HL-60/S4 (cell line): Measurements from ENCODE around the gene SLC39A10.

Experiments used
- in situ Hi-C: fragments of 300-500 bp; cut with MboI; formaldehyde crosslinking; loops from 2 replicates; pipeline ENCODE4 v1.14.3; 2022; ENCODE audit warnings: low sequenced_read_pairs

Gene SLC39A10

GRCh38 chr2:195672674-195673073 lies 15.6 kb downstream of the SLC39A10 start:
- in situ Hi-C loops, result no loop called here

DNA sequence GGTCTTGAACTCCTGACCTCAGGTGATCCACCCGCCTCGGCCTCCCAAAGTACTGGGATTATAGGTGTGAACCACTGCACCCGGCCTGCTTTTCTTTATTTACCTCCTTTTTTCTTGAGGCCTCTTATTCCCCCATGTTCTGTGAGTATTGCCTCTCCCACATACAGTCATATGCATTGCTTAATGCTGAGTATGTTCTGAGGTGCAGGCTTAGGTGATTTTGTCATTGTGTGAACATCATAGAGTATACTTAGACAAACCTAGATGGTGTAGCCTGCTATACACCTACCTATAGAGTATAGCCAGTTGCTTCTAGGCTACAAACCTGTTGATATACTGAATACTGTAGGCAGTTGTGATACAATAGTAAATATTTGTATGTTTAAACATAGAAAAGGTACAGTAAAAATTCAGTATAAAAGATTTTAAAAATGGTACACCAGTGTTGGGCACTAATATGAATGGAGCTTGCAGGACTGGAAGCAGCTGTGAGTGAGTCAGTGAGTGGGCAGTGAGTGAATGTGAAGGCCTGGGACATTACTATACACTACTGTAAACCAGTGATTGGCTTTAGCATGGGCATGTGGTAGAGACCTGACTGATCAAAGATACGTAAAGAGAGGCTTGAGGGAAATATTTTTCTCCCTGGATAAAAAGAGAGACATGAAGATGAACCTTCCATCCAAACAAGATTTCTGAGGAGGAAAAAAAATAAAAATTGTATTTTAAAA lies 17.6 kb downstream of the SLC39A10 start:
- in situ Hi-C loops, result loop anchor here (25.0 kb wide), 1 partner anchor 388 kb away; the partner anchor contains the start of gene DNAH7

DNA sequence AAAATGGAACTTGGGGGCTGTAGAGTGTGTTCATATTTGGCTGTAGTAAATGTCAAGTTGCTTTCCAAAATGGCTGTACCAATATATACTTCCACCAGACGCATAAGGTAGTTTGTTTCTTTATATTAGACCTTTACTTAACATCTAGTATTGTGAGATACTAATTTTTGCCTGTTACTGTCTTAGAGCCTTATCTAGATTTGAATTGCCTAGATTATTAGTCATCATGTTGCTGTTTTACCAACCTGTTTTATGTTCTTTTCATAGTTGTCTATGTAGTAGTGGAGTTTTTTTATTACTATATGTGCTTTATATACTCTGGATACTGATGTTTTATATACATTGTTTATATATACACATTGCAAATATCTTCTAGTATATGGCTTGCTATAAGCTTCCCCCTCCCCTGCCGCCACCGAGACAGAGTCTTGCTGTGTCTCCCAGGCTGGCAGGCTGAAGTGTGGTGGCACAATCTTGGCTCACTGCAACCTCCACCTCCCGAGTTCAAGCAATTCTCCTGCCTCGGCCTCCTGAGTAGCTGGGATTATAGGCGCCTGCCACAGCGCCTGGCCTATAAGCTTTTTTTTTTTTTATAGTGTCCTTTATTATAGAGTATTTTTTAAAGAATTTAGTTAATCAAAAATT lies 18.9 kb downstream of the SLC39A10 start:
- in situ Hi-C loops, result loop anchor here (25.0 kb wide), 1 partner anchor 386 kb away; the partner anchor contains the start of gene DNAH7

DNA sequence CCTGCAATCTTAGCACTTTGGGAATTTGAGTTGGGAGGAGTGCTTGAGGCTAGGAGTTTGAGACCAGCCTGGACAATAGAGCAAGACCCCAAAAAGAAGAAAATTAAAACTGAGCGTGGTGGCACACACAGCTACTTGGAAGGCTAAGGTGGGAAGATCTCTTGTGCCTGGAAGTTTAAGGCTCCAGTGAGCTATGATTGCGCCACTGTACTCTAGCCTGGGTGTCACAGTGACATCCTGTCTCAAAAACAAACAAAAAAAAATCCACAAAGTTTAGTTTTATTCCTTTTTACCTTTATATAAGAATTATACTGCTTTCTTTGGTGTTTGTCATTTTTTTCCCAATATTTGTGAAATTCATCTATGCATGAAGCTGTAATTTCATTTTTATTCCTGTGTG lies 20.3 kb downstream of the SLC39A10 start:
- in situ Hi-C loops, result loop anchor here (25.0 kb wide), 1 partner anchor 385 kb away; the partner anchor contains the start of gene DNAH7

- in situ Hi-C loops, result loop anchor here (25.0 kb wide), 1 partner anchor 384 kb away; the partner anchor contains the start of gene DNAH7
Observed at GRCh38 chr2:195677884-195678283, 20.9 kb downstream of the SLC39A10 start.

DNA sequence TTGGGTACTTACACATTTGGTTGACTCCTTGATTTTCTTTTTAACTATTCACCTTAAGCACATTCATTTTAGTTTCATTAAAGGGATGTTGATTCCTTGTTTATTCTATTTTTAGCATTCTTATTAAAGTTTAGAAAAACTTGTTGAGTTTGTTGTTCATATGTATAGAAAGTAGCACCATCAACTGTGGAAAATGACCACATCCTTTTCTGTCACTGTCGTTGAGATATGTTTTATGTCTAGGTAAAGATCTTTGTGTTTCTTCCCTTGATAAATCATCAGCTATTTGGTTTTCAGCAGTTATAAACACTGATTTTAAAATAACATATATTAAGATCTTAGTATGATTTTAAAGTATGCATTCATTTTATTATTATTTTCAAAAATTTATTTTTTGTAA lies 25.1 kb downstream of the SLC39A10 start:
- in situ Hi-C loops, result loop anchor here (25.0 kb wide), 1 partner anchor 380 kb away; the partner anchor contains the start of gene DNAH7

DNA sequence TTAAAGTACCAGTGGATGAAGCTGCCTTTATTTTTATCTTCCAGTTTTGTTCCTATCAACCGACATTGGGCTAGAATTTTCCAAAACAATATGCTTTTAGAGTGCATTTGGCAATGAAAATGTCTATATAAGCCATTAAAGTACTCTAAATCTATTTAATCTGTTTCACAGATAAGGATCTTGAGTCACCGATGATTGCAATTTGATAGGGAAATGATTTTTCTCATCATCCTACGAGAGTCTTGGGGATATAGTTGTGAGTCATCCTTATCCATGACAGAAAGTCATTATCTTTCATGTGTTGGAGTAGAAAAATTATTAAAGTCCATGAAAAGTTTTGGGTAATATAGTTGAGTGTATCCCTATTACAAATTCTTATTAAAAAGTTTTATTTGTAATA lies 26.1 kb downstream of the SLC39A10 start:
- in situ Hi-C loops, result loop anchor here (25.0 kb wide), 1 partner anchor 379 kb away; the partner anchor contains the start of gene DNAH7

- in situ Hi-C loops, result loop anchor here (25.0 kb wide), 1 partner anchor 376 kb away; the partner anchor contains the start of gene DNAH7
Observed at GRCh38 chr2:195686564-195686963, 29.5 kb downstream of the SLC39A10 start.

DNA sequence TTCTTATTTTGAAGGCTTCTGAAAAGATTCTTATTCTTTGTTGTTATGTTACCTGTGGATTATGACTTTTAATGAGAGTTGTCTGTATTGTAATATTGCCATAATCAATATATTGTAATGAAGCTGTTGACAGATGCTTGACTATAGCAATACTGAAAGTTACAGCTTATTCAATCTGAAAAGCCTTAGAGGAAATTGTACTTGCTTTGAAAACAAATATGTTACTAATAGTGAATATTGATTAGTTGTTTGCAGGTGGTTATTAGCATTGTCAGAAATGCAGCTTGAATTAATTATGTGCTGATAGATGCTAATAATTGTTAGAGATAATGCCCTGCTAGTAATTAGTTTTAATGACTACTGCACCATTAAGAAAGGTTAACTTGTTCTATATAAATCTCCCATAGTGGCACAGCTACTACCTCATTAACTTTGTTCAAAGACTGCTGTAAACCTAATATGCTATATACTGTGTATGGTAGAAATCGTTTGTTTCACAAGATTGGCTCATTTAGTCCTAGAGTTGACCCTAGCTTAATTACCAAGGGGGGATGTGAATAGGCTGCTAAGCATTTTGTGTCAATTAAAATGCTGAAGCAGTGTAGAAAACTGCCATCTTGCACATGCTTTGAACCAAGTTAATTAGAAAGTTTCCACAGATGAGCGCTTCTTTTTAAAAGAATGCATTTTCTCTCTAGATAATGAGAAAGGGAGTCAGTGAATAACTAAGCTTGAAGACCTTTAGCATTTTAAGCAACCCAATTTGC lies 30.5 kb downstream of the SLC39A10 start:
- in situ Hi-C loops, result loop anchor here (25.0 kb wide), 1 partner anchor 375 kb away; the partner anchor contains the start of gene DNAH7

- in situ Hi-C loops, result loop anchor here (25.0 kb wide), 1 partner anchor 370 kb away; the partner anchor contains the start of gene DNAH7
Observed at GRCh38 chr2:195692531-195692930, 35.5 kb downstream of the SLC39A10 start.

- in situ Hi-C loops, result loop anchor here (25.0 kb wide), 1 partner anchor 368 kb away; the partner anchor contains the start of gene DNAH7
Observed at GRCh38 chr2:195694553-195694952, 37.5 kb downstream of the SLC39A10 start.

DNA sequence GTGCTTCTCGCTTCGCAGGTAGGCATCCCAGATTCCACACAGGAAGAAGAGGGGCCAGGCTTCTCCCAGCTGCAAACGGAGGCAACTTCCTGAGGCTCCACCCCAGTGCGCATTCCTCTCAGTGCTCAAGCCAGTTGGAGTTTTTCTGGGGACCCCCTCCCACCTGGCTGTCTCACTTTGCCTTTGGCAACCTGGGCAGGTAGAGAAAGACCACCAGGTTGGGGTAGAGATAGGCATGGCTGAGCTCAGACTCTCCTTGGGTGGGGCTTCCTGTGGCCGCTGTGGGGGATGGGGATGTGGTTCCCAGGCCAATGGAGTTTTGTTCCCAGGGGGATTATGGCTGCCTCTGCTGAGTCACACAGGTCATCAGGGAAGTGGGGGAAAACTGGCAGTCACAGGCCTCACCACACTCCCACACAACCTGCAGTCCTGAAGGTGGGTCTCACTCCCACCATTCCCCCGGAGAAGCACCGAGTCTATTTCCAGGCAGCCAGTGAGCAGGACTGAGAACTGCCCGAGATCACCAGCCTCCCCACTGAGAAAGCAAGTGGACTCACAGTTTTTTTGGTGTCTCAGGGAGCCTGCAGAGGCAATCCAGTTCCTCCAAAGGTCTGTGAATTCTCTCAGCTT lies 38.1 kb downstream of the SLC39A10 start:
- in situ Hi-C loops, result loop anchor here (25.0 kb wide), 1 partner anchor 367 kb away; the partner anchor contains the start of gene DNAH7

DNA sequence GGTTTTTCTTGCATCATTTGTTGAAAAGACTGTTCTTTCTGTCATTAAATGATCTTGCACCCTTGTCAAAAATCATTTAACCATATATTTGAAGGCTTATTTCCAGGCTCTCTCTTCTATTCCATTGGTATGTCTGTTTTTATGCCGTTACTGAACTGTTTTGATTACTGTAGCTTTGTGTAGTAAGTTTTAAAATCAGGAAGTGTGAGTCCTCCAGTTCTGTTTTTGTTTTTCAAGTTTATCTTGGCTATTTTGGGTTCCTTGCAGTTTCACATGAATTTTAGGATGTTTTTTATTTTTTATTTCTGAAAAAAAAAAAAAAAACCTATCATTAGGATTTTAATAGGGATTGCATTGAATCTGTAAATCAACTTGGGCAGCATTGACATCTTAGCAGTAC lies 39.0 kb downstream of the SLC39A10 start:
- in situ Hi-C loops, result loop anchor here (25.0 kb wide), 1 partner anchor 366 kb away; the partner anchor contains the start of gene DNAH7

- in situ Hi-C loops, result loop anchor here (25.0 kb wide), 1 partner anchor 365 kb away; the partner anchor contains the start of gene DNAH7
Observed at GRCh38 chr2:195697681-195698220, 40.7 kb downstream of the SLC39A10 start.

GRCh38 chr2:195700480-195700879 lies 43.5 kb downstream of the SLC39A10 start:
- in situ Hi-C loops, result no loop called here

- in situ Hi-C loops, result no loop called here
Observed at GRCh38 chr2:195706161-195706900, 49.3 kb downstream of the SLC39A10 start.

GRCh38 chr2:195709901-195710806 lies 53.1 kb downstream of the SLC39A10 start:
- in situ Hi-C loops, result no loop called here

GRCh38 chr2:195711478-195711877 lies 54.5 kb downstream of the SLC39A10 start:
- in situ Hi-C loops, result no loop called here
